ENCODE data around the gene IFNL4.
"Not testable (repeated sequence)": the region's sequence is repeated elsewhere in the genome, so short reads cannot be mapped to it uniquely, and the experiment has no call there.

Gene IFNL4

GRCh38 chr19:39275578-39275977 lies 26.9 kb upstream of the IFNL4 start:
- H4K20me1 ChIP-seq: no peaks in the 10 kb centered on the region
- H3K9me3 ChIP-seq (replicated peaks in 1 of 11): no peaks in the 10 kb centered on the region
- no peaks in the 10 kb centered on the region for H3K27me3 ChIP-seq
- H3K4me1 ChIP-seq: no peaks in the 10 kb centered on the region
- no peak overlapping the region for H3K4me2 ChIP-seq
- no peaks in the 10 kb centered on the region for H3K36me3 ChIP-seq
- H3K27ac ChIP-seq: no peak overlapping the region
- no peak overlapping the region for H3K9ac ChIP-seq
- no peak overlapping the region for H3K4me3 ChIP-seq
- TF ChIP-seq Cebpa-rat (IDR thresholded peaks at IDR 0.05): no peak

GRCh38 chr19:39273859-39274258 lies 25.2 kb upstream of the IFNL4 start:
- not testable (repeated sequence) for H3K27ac ChIP-seq; H4K20me1 ChIP-seq; H3K27me3 ChIP-seq; H3K4me1 ChIP-seq; H3K36me3 ChIP-seq; H3K9ac ChIP-seq; H3K4me3 ChIP-seq; H3K9me3 ChIP-seq (replicated peaks in 1 of 11); H3K4me2 ChIP-seq

- H3K4me1 ChIP-seq: peaks cover 0 to 15% (median 5%) of the 10 kb centered on the region in 10 experiments; a peak in 9 of 20 replicates
- H3K27ac ChIP-seq: no peak overlapping the region
- no peaks in the 10 kb centered on the region for H3K27me3 ChIP-seq
- no peak overlapping the region for H3K4me3 ChIP-seq
- no peaks in the 10 kb centered on the region for H3K36me3 ChIP-seq
- H3K4me2 ChIP-seq: peak overlapping the region in 3 of 11 experiments; percentile 2 to 37 (median 2); a peak in 4 of 22 replicates
- H4K20me1 ChIP-seq: no peaks in the 10 kb centered on the region
- no peak overlapping the region for H3K9ac ChIP-seq
- TF ChIP-seq Cebpa-rat (IDR thresholded peaks at IDR 0.05): no peak
- H3K9me3 ChIP-seq (replicated peaks in 1 of 11): peaks cover 0 to 3% (median 1%) of the 10 kb centered on the region in 11 experiments; a peak in 10 of 22 replicates
Measured at GRCh38 chr19:39270036-39270871, 21.6 kb upstream of the IFNL4 start.

- H3K27ac ChIP-seq, H3K36me3 ChIP-seq, H3K4me3 ChIP-seq, H3K9ac ChIP-seq, H3K4me2 ChIP-seq, H4K20me1 ChIP-seq, H3K27me3 ChIP-seq: not testable (repeated sequence)
- Histone ChIP-seq H3K4me1 (peaks cover 0 to 24% (median 7%) of the 10 kb centered on the region in 10 experiments; a peak in 12 of 20 replicates), H3K9me3 (replicated peaks in 1 of 11) (peaks cover 8 to 12% (median 10%) of the 10 kb centered on the region in 11 experiments; a peak in 20 of 22 replicates)
Measured at GRCh38 chr19:39269369-39269768, 20.7 kb upstream of the IFNL4 start.

GRCh38 chr19:39268531-39269223 lies 20.0 kb upstream of the IFNL4 start:
- not testable (repeated sequence) for H4K20me1 ChIP-seq, H3K4me2 ChIP-seq, H3K9ac ChIP-seq, H3K27ac ChIP-seq, H3K4me3 ChIP-seq, H3K36me3 ChIP-seq
- H3K27me3 ChIP-seq: peaks cover 3 to 12% (median 9%) of the 10 kb centered on the region in 11 experiments; a peak in 15 of 22 replicates
- H3K4me1 ChIP-seq: peaks cover 0 to 31% (median 14%) of the 10 kb centered on the region in 10 experiments; a peak in 14 of 20 replicates
- peaks cover 10 to 16% (median 12%) of the 10 kb centered on the region in 11 experiments; a peak in 20 of 22 replicates for H3K9me3 ChIP-seq (replicated peaks in 1 of 11)

- H4K20me1 ChIP-seq, H3K27ac ChIP-seq, H3K36me3 ChIP-seq, H3K4me3 ChIP-seq, H3K4me2 ChIP-seq, H3K9ac ChIP-seq: not testable (repeated sequence)
- H3K4me1 ChIP-seq: peaks cover 0 to 37% (median 20%) of the 10 kb centered on the region in 10 experiments; a peak in 14 of 20 replicates
- peaks cover 3 to 18% (median 11%) of the 10 kb centered on the region in 11 experiments; a peak in 15 of 22 replicates for H3K27me3 ChIP-seq
- H3K9me3 ChIP-seq (replicated peaks in 1 of 11): peaks cover 10 to 16% (median 12%) of the 10 kb centered on the region in 11 experiments; a peak in 20 of 22 replicates
Measured at GRCh38 chr19:39268085-39268484, 19.4 kb upstream of the IFNL4 start, which contains the start of gene IFNL2. Gene IFNL2 (plus strand): TSS chr19:39268396. CDS start chr19:39268569, 173 bp downstream.

GRCh38 chr19:39265321-39265916 lies 16.8 kb upstream of the IFNL4 start:
- no peak overlapping the region for H3K27ac ChIP-seq
- TF ChIP-seq Cebpa-rat (IDR thresholded peaks at IDR 0.05): no peak
- H3K9me3 ChIP-seq (replicated peaks in 1 of 11): peaks cover 10 to 16% (median 12%) of the 10 kb centered on the region in 11 experiments; a peak in 20 of 22 replicates
- H3K4me3 ChIP-seq: no peak overlapping the region
- H3K4me2 ChIP-seq: peak overlapping the region in 6 of 11 experiments; percentile 0 to 47 (median 22); a peak in 9 of 22 replicates
- peaks cover 0 to 49% (median 30%) of the 10 kb centered on the region in 10 experiments; a peak in 14 of 20 replicates for H3K4me1 ChIP-seq
- no peak overlapping the region for H3K9ac ChIP-seq
- no peaks in the 10 kb centered on the region for H4K20me1 ChIP-seq
- no peaks in the 10 kb centered on the region for H3K36me3 ChIP-seq
- peaks cover 3 to 21% (median 11%) of the 10 kb centered on the region in 11 experiments; a peak in 15 of 22 replicates for H3K27me3 ChIP-seq

- Histone ChIP-seq H3K9me3 (replicated peaks in 1 of 11) (peaks cover 10 to 16% (median 12%) of the 10 kb centered on the region in 11 experiments; a peak in 20 of 22 replicates), H3K4me2 (peak overlapping the region in 8 of 11 experiments; percentile 34 to 71 (median 56); a peak in 15 of 22 replicates), H3K36me3 (no peaks in the 10 kb centered on the region), H4K20me1 (no peaks in the 10 kb centered on the region), H3K27me3 (peaks cover 3 to 21% (median 11%) of the 10 kb centered on the region in 11 experiments; a peak in 15 of 22 replicates), H3K9ac (no peak overlapping the region), H3K4me3 (no peak overlapping the region), H3K27ac (no peak overlapping the region), H3K4me1 (peaks cover 0 to 41% (median 28%) of the 10 kb centered on the region in 10 experiments; a peak in 14 of 20 replicates)
- TF ChIP-seq Cebpa-rat (IDR thresholded peaks at IDR 0.05): no peak
Measured at GRCh38 chr19:39264306-39265290, 15.9 kb upstream of the IFNL4 start.
